Lower lobe of right lung (tissue), 2 donors: ENCODE measurements around the gene CDHR2. TPM values are rescaled to one million over a fixed set of nuclear protein-coding genes. Genes with fewer than 3 reads are reported as not detected.
"Not testable (repeated sequence)": the region's sequence is repeated elsewhere in the genome, so short reads cannot be mapped to it uniquely, and the experiment has no call there.

Source experiments
- ATAC-seq, 2 donors: fragments of 200-7000 bp; cut with Tn5 transposase; one replicate each; pipeline ENCODE4 v1.9.1; 2020 to 2022; ENCODE audit warnings: mild to moderate bottlenecking in 2 of 2, moderate library complexity in 2 of 2
- DNase-seq: peaks from one replicate; pipeline ENCODE4 v3.0.0-alpha.2; 2020
- H3K27ac ChIP-seq: fragments of 200-600 bp; one replicate; pipeline ENCODE4 v1.8.0; 2022
- H3K27me3 ChIP-seq: fragments of 200-600 bp; one replicate; pipeline ENCODE4 v1.8.0; 2022; ENCODE audit warnings: low read depth
- H3K36me3 ChIP-seq: fragments of 200-600 bp; one replicate; pipeline ENCODE4 v1.8.0; 2022; ENCODE audit warnings: mild to moderate bottlenecking
- H3K4me1 ChIP-seq: fragments of 200-600 bp; one replicate; pipeline ENCODE4 v1.8.0; 2022
- H3K4me3 ChIP-seq: fragments of 200-600 bp; one replicate; pipeline ENCODE4 v1.8.0; 2022; ENCODE audit warnings: mild to moderate bottlenecking
- H3K9me3 ChIP-seq: fragments of 200-600 bp; one replicate; pipeline ENCODE4 v1.8.0; 2022
- intact Hi-C: fragments of 100-400 bp; cut with DNase I; formaldehyde crosslinking; loops from one replicate; pipeline ENCODE4 v1.11.0; 2022
- total RNA-seq: library from RNA; stranded (reverse); fragmentation: NEBNext Ultra II Directional; extraction: Animal tissue kit (Norgen Biotek cat#: 25700); gene quantifications from one replicate; pipeline ENCODE4 v1.2.1, GENCODE V29; 2021
- TF ChIP-seq, protein P1 (sequence below): fragments of 200-600 bp; IDR thresholded peaks from one replicate; pipeline ENCODE4 v1.8.0; 2022; ENCODE audit warnings: antibody characterized with exemption, mild to moderate bottlenecking
- donor health status: DM: no; HTN: yes; CAD: no; lungs with severe emphysema.

CDHR2 gene
- total RNA-seq, 1 donor from 2014 or later, result 0.62 TPM

- no peak overlapping the region for H3K27ac ChIP-seq
- intact Hi-C loops, result no loop called here
- peaks cover 13% of the 10 kb centered on the region for H3K9me3 ChIP-seq
- no peak for ATAC-seq
- no peaks in the 10 kb centered on the region for H3K27me3 ChIP-seq
- TF ChIP-seq, protein P1, sequence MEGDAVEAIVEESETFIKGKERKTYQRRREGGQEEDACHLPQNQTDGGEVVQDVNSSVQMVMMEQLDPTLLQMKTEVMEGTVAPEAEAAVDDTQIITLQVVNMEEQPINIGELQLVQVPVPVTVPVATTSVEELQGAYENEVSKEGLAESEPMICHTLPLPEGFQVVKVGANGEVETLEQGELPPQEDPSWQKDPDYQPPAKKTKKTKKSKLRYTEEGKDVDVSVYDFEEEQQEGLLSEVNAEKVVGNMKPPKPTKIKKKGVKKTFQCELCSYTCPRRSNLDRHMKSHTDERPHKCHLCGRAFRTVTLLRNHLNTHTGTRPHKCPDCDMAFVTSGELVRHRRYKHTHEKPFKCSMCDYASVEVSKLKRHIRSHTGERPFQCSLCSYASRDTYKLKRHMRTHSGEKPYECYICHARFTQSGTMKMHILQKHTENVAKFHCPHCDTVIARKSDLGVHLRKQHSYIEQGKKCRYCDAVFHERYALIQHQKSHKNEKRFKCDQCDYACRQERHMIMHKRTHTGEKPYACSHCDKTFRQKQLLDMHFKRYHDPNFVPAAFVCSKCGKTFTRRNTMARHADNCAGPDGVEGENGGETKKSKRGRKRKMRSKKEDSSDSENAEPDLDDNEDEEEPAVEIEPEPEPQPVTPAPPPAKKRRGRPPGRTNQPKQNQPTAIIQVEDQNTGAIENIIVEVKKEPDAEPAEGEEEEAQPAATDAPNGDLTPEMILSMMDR, result no peak
- H3K4me1 ChIP-seq, result no peaks in the 10 kb centered on the region
- H3K36me3 ChIP-seq, result no peaks in the 10 kb centered on the region
- DNase-seq, result no peak
- H3K4me3 ChIP-seq, result no peak overlapping the region
These were observed 38.3 kb downstream of the CDHR2 start for GRCh38 chr5:176587398-176587797.

DNA sequence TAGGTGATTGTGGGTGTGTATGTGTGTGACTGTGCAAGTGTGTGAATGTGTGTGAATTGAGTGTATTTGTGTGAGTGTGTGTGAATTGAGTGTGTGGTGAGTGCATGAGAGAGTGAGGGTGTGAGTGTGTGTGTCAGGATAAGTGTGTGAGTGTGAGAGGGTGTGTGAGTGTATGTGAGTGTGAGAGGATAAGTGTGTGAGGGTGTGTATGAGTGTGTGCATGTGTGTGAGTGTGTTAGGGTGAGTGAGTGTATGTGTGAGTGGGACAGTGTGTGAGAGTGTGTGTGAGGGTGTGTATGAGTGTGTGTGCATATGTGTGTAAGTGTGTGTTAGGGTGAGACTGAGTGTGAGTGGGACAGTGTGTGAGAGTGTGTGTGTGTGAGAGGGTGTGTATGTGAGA lies 39.2 kb downstream of the CDHR2 start:
- peaks cover 13% of the 10 kb centered on the region for H3K9me3 ChIP-seq
- TF ChIP-seq, protein P1, result no peak

DNA sequence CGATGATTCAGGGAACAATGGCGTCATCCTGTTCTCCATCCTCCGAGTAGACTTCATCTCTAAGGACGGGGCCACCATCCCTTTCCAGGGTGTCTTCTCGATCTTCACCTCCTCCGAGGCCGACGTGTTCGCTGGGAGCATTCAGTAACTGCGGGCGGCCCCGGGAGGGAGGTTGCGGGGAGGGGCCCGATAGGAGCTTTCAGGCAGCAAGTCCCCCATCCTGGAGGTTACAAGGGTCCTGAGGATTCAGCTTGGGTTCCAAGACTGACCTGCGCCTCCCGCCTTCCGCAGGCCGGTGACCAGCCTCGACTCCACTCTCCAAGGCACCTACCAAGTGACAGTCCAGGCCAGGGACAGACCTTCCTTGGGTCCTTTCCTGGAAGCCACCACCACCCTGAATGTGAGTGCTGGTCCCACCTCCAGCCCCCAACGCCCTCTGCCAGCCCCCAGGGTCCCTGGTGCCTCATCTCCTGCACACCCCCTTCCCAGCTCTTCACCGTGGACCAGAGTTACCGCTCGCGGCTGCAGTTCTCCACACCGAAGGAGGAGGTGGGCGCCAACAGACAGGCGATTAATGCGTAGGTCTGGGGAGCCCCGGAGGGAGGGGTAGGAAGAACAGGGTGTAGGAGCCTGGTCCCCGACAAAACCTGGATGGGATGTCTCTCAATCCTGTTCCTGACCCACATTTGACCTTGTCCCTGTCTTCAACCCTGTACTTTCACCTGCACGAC lies 40.1 kb downstream of the CDHR2 start:
- Histone ChIP-seq H3K27me3 (no peaks in the 10 kb centered on the region), H3K36me3 (no peaks in the 10 kb centered on the region), H3K9me3 (peaks cover 13% of the 10 kb centered on the region), H3K4me1 (no peaks in the 10 kb centered on the region), H3K27ac (no peak overlapping the region), H3K4me3 (no peak overlapping the region)
- TF ChIP-seq, protein P1, result no peak
- ATAC-seq (no peak), DNase-seq (no peak)
- intact Hi-C loops, result no loop called here

More for the DNA sequence above, 39.2 kb downstream of the CDHR2 start:
- H3K27ac ChIP-seq, result no peak overlapping the region
- DNase-seq, result no peak
- H3K36me3 ChIP-seq, result no peaks in the 10 kb centered on the region
- no peaks in the 10 kb centered on the region for H3K27me3 ChIP-seq
- no peak overlapping the region for H3K4me3 ChIP-seq
- no peaks in the 10 kb centered on the region for H3K4me1 ChIP-seq
- ATAC-seq, result no peak
- intact Hi-C loops, result no loop called here

GRCh38 chr5:176590035-176590717 lies 41.0 kb downstream of the CDHR2 start:
- no peaks in the 10 kb centered on the region for H3K4me1 ChIP-seq
- TF ChIP-seq, protein P1, result no peak
- H3K27ac ChIP-seq, result no peak overlapping the region

GRCh38 chr5:176591667-176592066 lies 42.5 kb downstream of the CDHR2 start:
- H3K36me3 ChIP-seq, DNase-seq, H3K4me3 ChIP-seq, intact Hi-C loops, H3K27ac ChIP-seq, ATAC-seq, H3K27me3 ChIP-seq, H3K4me1 ChIP-seq, H3K9me3 ChIP-seq: not testable (repeated sequence)

More at GRCh38 chr5:176590035-176590717, 41.0 kb downstream of the CDHR2 start:
- intact Hi-C loops, result no loop called here
- no peaks in the 10 kb centered on the region for H3K27me3 ChIP-seq
- no peaks in the 10 kb centered on the region for H3K36me3 ChIP-seq
- ATAC-seq (no peak), DNase-seq (no peak)
- H3K9me3 ChIP-seq, result peaks cover 4% of the 10 kb centered on the region
- H3K4me3 ChIP-seq, result no peak overlapping the region

- ATAC-seq (no peak), DNase-seq (no peak)
- peaks cover 3% of the 10 kb centered on the region for H3K4me1 ChIP-seq
- intact Hi-C loops, result no loop called here
- no peaks in the 10 kb centered on the region for H3K36me3 ChIP-seq
- peaks cover 7% of the 10 kb centered on the region for H3K27me3 ChIP-seq
- no peaks in the 10 kb centered on the region for H3K9me3 ChIP-seq
- no peak overlapping the region for H3K27ac ChIP-seq
- no peak overlapping the region for H3K4me3 ChIP-seq
- TF ChIP-seq, protein P1, result no peak
These were observed 43.4 kb downstream of the CDHR2 start for GRCh38 chr5:176592573-176592972.
